GM21390 (cell line): ENCODE measurements around the gene SPRING1.
"Not testable (repeated sequence)": the region's sequence is repeated elsewhere in the genome, so short reads cannot be mapped to it uniquely, and the experiment has no call there.

Experiments
- ATAC-seq: cut with Tn5 transposase; IDR thresholded peaks from one replicate; pipeline ENCODE4 v1.9.1; 2021; ENCODE audit not compliant: unreplicated experiment

SPRING1 gene, protein sequence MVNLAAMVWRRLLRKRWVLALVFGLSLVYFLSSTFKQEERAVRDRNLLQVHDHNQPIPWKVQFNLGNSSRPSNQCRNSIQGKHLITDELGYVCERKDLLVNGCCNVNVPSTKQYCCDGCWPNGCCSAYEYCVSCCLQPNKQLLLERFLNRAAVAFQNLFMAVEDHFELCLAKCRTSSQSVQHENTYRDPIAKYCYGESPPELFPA

GRCh38 chr12:116737774-116738657 is at the start of gene SPRING1, which contains the start of gene RNFT2:
Gene SPRING1, minus strand, starts transcription at chr12:116738069. Its CDS starts 169 bp downstream, at chr12:116737900.
Gene RNFT2, plus strand, starts transcription at chr12:116738315. Its CDS starts 2,183 bp downstream, at chr12:116740498.
- peak; percentile 97 for ATAC-seq

- no peak for ATAC-seq
These were observed 46.4 kb upstream of the SPRING1 start for GRCh38 chr12:116784238-116784612.

DNA sequence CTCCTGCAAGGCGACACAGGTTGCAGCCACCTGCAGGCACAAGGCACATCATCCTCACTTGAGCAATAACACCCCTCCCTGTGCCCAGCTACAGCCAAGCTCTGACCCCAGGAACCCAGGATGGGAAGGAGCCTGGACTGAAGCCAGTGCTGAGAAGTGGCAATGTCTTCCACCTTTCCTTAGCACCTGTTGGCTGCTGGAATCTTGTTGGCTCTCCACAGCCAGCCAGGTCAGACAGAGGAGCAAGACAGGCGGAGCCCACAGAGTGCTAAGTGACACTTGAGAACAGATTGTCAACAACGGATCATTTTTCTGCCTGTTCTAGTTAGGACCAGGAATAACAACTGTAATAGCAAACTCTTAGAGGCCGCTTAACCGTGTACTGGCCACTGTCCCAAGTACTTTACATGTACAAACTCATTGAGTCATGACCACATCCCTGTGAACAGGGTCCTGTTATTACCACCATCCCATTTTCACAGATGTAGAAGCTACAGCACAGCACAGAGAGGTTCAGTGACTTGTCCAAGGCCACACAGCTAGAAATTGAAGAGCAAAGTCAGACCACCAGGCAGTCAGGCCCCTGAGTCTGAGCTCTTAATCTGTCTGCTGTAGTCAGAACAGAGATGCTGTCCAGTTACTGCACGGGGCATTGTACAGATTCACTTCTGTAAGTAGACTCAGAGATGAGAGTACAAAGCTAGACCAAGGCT is 45.8 kb upstream of the SPRING1 start:
- ATAC-seq = no peak

DNA sequence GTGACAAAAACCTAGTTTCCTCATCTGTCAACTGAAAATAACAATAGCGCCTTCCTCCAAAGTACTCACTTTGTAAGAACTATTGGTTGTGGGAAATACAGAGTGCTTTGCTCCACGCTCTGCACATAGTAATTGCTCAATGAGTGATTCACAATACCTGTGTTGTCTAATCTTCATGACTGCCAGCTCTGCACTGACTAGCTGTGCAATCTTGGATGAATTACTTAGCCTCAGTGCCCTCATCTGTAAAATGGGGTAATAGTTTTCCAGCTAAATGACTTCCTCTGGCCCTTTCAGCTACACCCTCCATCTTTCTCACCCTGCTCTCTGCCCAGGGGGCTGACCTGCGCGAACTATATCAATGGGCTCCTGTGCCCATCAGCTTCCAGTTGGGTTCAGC is 43.1 kb upstream of the SPRING1 start:
- no peak for ATAC-seq

DNA sequence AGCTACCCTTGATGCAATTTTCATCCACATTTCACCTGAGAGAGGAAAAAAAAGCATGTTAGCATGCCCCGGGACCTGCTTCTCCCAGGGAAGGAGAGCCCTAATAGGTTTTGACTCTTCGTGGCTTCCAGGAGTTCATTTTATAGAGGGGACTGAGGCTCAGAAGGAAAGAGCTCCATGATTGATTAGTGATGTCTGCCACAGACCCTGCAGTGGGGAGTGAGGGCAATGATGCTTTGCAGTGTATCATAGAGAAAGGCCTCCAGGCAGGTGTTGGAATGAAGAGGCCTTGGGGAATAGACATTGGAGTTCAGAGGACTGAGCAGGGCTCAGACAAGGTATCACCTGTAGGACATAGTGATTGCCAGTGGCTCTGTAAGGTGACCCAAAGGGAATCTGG is 41.7 kb upstream of the SPRING1 start:
- ATAC-seq = no peak

- no peak for ATAC-seq
These were observed 39.4 kb upstream of the SPRING1 start for GRCh38 chr12:116777245-116777644.

DNA sequence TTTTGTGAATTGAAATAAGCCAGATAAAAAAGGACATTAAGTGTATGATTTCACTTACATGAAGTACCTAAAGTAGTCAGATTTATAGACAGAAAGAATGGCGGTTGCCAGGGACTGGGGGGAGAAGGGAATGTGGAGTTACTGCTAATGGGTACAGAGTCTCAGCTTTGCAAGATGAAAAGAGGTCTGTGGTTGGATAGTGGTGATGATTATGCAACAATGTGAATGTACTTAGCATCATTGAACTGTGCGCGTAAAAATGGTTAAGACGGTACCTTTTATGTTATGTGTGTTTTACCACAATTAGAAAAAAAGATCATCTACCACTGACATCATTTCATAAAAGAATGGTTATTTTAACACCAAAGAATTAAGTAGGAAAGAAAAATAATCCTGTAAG is 36.2 kb upstream of the SPRING1 start:
- no peak for ATAC-seq

- no peak for ATAC-seq
These were observed 35.4 kb upstream of the SPRING1 start for GRCh38 chr12:116773276-116773731.

DNA sequence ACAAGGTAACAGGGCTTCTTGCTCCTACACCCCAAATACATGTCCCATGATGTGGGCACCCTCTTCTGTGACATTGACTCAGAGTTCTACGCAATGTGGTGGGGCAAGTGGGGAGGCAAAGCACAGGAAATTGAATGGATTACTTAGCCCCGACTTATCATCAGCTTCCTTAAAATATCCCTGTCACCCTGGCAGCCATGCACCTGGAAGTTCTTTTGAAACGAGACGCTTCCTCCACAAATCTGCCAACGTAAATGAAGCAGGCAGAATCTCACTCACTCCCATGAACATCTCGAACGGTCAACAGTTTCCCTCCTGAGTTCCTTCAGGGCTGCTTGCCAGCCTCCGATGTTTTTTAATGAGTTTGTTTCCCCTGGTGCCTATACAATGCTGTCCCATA is 33.8 kb upstream of the SPRING1 start:
- ATAC-seq = no peak

GRCh38 chr12:116766746-116767145 is 28.9 kb upstream of the SPRING1 start:
- no peak for ATAC-seq

- no peak for ATAC-seq
These were observed 28.4 kb upstream of the SPRING1 start for GRCh38 chr12:116766285-116766684.

DNA sequence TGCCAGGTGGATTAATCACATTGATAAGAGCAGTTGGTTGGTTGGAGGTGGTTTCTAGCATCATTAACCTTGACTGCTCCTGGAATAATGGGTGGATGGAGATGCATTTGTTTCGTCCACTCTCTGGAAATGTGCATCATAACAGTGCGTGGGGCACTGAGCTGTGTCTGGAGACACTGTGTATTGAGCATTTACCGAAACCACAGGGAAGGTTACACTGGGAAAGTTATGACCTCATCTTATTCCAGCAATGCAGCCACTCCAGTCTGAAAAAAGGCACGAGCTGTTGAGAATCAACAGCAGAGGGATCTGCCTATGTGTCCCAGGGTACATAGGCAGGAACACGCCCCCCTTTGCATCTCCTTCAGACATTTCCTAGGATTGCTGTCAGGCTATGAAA is 27.4 kb upstream of the SPRING1 start:
- no peak for ATAC-seq

DNA sequence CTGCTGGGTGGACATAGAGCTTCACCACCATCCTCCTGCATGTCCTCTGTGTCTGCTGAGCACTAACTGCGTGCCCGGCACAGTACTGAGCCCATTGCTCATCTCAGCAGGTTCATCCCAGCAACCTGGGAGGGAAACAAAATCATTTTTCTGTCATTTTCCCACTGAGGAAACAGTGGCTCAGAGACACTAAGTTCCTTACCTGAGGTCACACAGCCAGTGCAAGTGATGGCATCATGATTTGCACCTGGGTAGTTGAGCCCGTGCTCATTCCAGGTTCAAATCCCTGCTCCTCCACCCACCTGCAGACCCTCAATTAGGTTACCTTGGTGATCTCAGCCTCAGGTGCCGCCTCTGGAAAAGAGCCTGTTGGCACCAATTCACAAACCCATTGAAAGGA is 23.6 kb upstream of the SPRING1 start:
- ATAC-seq = no peak

- ATAC-seq = no peak
These were observed 22.8 kb upstream of the SPRING1 start for GRCh38 chr12:116760622-116761020.

DNA sequence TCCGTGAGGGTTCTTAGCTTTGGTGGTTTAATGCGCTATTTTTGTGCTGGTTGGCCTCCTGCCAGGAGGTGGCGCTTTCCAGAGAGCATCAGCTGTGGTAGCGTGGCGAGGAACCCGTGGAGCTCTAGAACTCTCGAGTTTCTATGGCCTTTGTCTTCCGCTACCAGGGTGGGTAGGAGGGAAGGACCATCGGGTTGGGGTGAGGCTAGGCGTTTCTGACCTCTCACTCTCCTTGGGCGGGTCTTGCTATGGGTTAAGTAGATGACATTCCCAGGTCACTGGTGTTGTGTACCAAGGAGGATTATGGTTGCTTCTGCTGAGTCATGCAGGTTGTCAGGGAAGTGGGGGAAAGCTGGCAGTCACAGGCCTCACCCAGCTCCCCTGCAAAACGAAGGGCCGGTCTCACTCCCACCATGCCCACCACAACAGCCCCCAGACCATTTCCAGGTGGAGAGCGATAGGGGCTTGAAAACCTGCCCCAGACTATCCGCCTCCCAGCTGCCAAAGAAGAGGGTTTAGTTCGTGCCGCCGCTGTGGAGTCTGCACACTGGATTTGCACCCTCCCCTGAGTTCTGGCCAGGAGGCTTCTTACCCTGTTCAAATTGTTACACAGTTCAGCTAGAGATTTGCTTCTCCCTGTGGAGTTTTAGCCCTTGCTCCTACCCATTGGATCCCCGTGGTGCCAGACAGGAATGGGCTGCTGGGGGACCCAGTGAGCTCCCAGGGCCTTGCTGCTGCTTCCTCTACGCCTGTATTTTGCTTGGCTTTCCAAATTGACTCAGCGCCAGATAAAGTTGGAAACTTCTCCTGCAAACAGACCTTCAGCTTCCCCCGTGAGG is 22.1 kb upstream of the SPRING1 start:
- no peak for ATAC-seq

DNA sequence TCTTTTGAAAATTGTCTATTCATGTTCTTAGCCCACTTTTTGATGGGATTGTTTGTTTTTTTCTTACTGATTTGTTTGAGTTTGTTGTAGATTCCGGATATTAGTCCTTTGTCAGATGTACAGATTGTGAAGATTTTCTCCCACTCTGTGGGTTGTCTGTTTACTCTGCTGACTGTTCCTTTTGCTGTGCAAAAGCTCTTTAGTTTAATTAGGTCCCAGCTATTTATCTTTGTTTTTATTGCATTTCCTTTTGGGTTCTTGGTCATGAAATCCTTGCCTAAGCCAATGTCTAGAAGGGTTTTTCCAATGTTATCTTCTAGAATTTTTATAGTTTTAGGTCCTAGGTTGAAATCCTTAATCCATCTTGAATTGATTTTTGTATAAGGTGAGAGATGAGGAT is 16.9 kb upstream of the SPRING1 start:
- ATAC-seq = not testable (repeated sequence)

- ATAC-seq = not testable (repeated sequence)
These were observed 16.2 kb upstream of the SPRING1 start for GRCh38 chr12:116754097-116754496.

GRCh38 chr12:116750298-116750697 is 12.4 kb upstream of the SPRING1 start:
- no peak for ATAC-seq

- no peak for ATAC-seq
These were observed 12.0 kb upstream of the SPRING1 start for GRCh38 chr12:116749884-116750283.

- ATAC-seq = no peak
These were observed 7.7 kb upstream of the SPRING1 start for GRCh38 chr12:116745554-116745953.

- no peak for ATAC-seq
These were observed 6.9 kb upstream of the SPRING1 start for GRCh38 chr12:116744766-116745165.
